Progenitor cell of endocrine pancreas (in vitro differentiated cells): ENCODE measurements around the gene KCNJ6. TPM values are rescaled to one million over a fixed set of nuclear protein-coding genes. Genes with fewer than 3 reads are reported as not detected.

Experiments used
- DNase-seq: peaks from one replicate; pipeline ENCODE4 v3.0.0; 2021; ENCODE audit warnings: low spot score; ENCODE audit not compliant: unreplicated experiment
- H3K27ac Mint-ChIP-seq: 2 replicates; pipeline ENCODE4 v1.8.0; 2021; ENCODE audit warnings: mild to moderate bottlenecking, moderate library complexity, mixed read lengths
- H3K27me3 Mint-ChIP-seq: 2 replicates; pipeline ENCODE4 v1.8.0; 2021; ENCODE audit warnings: mixed read lengths
- H3K36me3 Mint-ChIP-seq: 2 replicates; pipeline ENCODE4 v1.8.0; 2022; ENCODE audit warnings: mixed read lengths; ENCODE audit not compliant: insufficient read depth
- H3K4me1 Mint-ChIP-seq: 2 replicates; pipeline ENCODE4 v1.8.0; 2021; ENCODE audit warnings: low read depth, mixed read lengths
- H3K4me3 Mint-ChIP-seq: 2 replicates; pipeline ENCODE4 v1.8.0; 2021; ENCODE audit warnings: low read depth, mild to moderate bottlenecking, moderate library complexity, mixed read lengths
- H3K9me3 Mint-ChIP-seq: 2 replicates; pipeline ENCODE4 v1.8.0; 2021; ENCODE audit warnings: low read depth, mixed read lengths
- CTCF ChIP-seq: fragments of 200-600 bp; sonication (generic); IDR thresholded peaks from one replicate; pipeline ENCODE4 v1.5.0; 2021; ENCODE audit warnings: antibody characterized with exemption, mild to moderate bottlenecking; ENCODE audit not compliant: unreplicated experiment
- total RNA-seq: library from RNA; stranded (reverse); gene quantifications from 2 replicates; pipeline ENCODE4 v1.2.1, GENCODE V29; 2021

Gene KCNJ6
- total RNA-seq, 1 donor from 2014 or later, result 3.3 TPM

GRCh38 chr21:37787456-37787855, 128.8 kb downstream of the KCNJ6 start:
- Mint-ChIP-seq H3K4me3 (no peak overlapping the region), H3K4me1 (no peaks in the 10 kb centered on the region), H3K36me3 (no peaks in the 10 kb centered on the region), H3K9me3 (no peaks in the 10 kb centered on the region), H3K27ac (no peak overlapping the region), H3K27me3 (no peaks in the 10 kb centered on the region)
- DNase-seq, result no peak
- no peak for TF ChIP-seq CTCF

GRCh38 chr21:37784591-37785318, 131.5 kb downstream of the KCNJ6 start:
- H3K4me3 Mint-ChIP-seq, result no peak overlapping the region
- DNase-seq, result no peak
- H3K27ac Mint-ChIP-seq, result no peak overlapping the region
- H3K36me3 Mint-ChIP-seq, result no peaks in the 10 kb centered on the region
- H3K4me1 Mint-ChIP-seq, result no peaks in the 10 kb centered on the region
- no peak for TF ChIP-seq CTCF
- peaks cover 3% of the 10 kb centered on the region for H3K9me3 Mint-ChIP-seq
- no peaks in the 10 kb centered on the region for H3K27me3 Mint-ChIP-seq

DNA sequence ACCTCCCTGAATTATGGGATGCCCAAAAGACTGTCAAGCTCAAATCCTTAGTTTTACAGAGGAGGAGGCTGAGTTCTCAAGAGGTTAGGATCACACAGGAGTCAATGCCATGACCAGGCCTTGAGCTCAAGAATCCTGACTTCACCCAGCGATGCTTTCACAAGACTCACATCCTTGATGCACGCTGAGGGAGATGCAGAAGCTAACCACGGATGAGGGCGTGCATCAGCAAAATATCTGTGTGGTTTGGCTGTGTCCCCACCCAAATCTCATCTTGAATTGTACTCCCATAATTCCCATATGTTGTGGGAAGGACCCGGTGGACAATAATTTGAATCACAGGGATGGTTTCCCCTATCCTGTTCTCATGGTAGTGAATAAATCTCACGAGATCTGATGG, 133.2 kb downstream of the KCNJ6 start:
- Mint-ChIP-seq H3K9me3 (peaks cover 3% of the 10 kb centered on the region), H3K4me1 (no peaks in the 10 kb centered on the region), H3K27me3 (peaks cover 3% of the 10 kb centered on the region), H3K27ac (no peak overlapping the region), H3K4me3 (no peak overlapping the region), H3K36me3 (no peaks in the 10 kb centered on the region)
- TF ChIP-seq CTCF, result no peak
- DNase-seq, result no peak

DNA sequence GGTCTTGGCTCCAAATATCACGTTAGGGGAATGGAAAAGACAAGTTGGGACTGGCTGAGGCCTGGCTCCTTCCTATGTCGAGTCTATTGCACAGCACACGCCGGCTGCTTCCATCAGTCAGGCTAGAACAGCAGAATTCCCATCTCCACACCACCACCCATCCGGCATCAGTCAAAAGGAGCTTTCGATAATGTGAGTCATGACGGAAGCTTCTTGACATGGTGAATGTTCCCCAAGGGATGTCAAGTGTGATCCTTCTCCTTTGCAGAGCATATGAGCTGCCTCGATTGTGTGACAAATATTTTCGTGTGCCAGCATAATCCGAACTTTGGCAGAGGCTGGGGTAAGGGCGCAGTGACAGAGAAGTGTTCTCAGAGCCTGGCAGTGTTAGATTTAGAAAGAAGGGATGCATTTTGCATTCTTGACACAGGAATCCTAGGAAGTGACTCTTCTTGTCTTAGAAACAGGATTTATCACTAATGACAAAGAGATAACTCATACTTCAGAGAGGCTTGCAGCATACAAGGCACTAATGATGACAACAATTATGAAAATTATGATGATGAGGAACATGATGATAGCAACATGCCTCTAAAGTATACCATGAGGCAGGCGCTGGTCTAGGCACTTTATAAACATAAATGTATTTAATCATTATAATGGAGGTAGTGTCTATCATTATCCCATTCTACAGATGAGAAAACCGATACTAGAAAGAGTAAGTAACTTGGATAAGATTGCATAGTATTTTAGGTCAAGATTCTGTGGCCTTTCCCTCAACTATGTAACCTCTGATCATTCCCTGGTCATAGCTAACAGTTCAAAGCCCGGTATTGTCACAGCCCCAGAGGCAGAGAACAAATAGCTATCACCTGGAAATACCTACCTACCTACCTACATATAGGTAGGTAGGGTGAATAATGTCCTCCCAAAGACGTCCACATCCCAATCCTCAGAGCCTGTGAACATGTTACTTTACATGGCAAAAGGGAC, 135.0 kb downstream of the KCNJ6 start:
- H3K4me3 Mint-ChIP-seq, result no peak overlapping the region
- H3K27ac Mint-ChIP-seq, result no peak overlapping the region
- H3K27me3 Mint-ChIP-seq, result peaks cover 6% of the 10 kb centered on the region
- no peaks in the 10 kb centered on the region for H3K36me3 Mint-ChIP-seq
- no peak for DNase-seq
- TF ChIP-seq CTCF, result no peak
- H3K9me3 Mint-ChIP-seq, result peaks cover 3% of the 10 kb centered on the region
- no peaks in the 10 kb centered on the region for H3K4me1 Mint-ChIP-seq

GRCh38 chr21:37771181-37771580, 145.1 kb downstream of the KCNJ6 start:
- no peak for TF ChIP-seq CTCF
- Mint-ChIP-seq H3K36me3 (no peaks in the 10 kb centered on the region), H3K27me3 (peaks cover 6% of the 10 kb centered on the region), H3K4me1 (no peaks in the 10 kb centered on the region), H3K9me3 (no peaks in the 10 kb centered on the region), H3K4me3 (no peak overlapping the region), H3K27ac (no peak overlapping the region)
- DNase-seq, result no peak
